Common myeloid progenitor, CD34-positive (primary cell): ENCODE data around the gene KDM2B.
"Not testable (repeated sequence)": the region's sequence is repeated elsewhere in the genome, so short reads cannot be mapped to it uniquely, and the experiment has no call there.

Source experiments
- CTCF ChIA-PET: fragments of 350-600 bp; sonication (Branson Sonifier 250); formaldehyde crosslinking; loops from one replicate; lab custom pipeline; 2021; ENCODE audit warnings: antibody characterized with exemption; lab: Charles Lee
- POLR2A ChIA-PET: fragments of 350-600 bp; sonication (Branson Sonifier 250); formaldehyde crosslinking; loops from one replicate; lab custom pipeline; 2021; ENCODE audit warnings: antibody characterized with exemption; lab: Charles Lee
- DNase-seq, 3 donors: peaks; one replicate each; pipeline versions ENCODE4 v3.0.0 to v3.0.0-alpha.2; 2013
- H3K27ac ChIP-seq, 2 experiments: 1 replicate in 1 of 2; 2 replicates in 1 of 2; pipeline ENCODE4 v1.7.0; 2013; ENCODE audit warnings: inconsistent platforms in 2 of 2, low read length in 2 of 2, mild to moderate bottlenecking in 2 of 2, low read depth in 1 of 2, moderate library complexity in 1 of 2; ENCODE audit not compliant: severe bottlenecking in 2 of 2, insufficient read depth in 1 of 2, poor library complexity in 1 of 2
- H3K27me3 ChIP-seq, 5 experiments: replicated peaks in 2 of 5; 1 replicate in 3 of 5; 2 replicates in 2 of 5; pipeline versions ENCODE4 v1.6.1 to v1.7.0; 2013; ENCODE audit warnings: low read length in 4 of 5, mild to moderate bottlenecking in 2 of 5, moderate library complexity in 2 of 5, inconsistent platforms in 1 of 5; ENCODE audit not compliant: insufficient read depth in 5 of 5, control insufficient read depth in 4 of 5
- H3K36me3 ChIP-seq, 4 experiments: 1 replicate in 2 of 4; 2 replicates in 2 of 4; pipeline versions ENCODE4 v1.6.1 to v1.7.0; 2013; ENCODE audit warnings: low read length in 3 of 4, control low read depth in 1 of 4, mild to moderate bottlenecking in 1 of 4; ENCODE audit not compliant: control insufficient read depth in 4 of 4, insufficient read depth in 4 of 4
- H3K4me1 ChIP-seq, 4 experiments: 1 replicate in 3 of 4; 2 replicates in 1 of 4; pipeline versions ENCODE4 v1.6.1 to v1.7.1; 2013; ENCODE audit warnings: low read length in 3 of 4, mild to moderate bottlenecking in 3 of 4, control low read depth in 1 of 4, inconsistent platforms in 1 of 4, moderate library complexity in 1 of 4; ENCODE audit not compliant: control insufficient read depth in 4 of 4, insufficient read depth in 4 of 4; ENCODE audit errors: control extremely low read depth in 1 of 4
- H3K4me3 ChIP-seq, 7 experiments: 1 replicate in 4 of 7; 2 replicates in 3 of 7; pipeline versions ENCODE4 v1.5.1 to v1.7.0; 2013; ENCODE audit warnings: mild to moderate bottlenecking in 7 of 7, low read length in 6 of 7, moderate library complexity in 6 of 7, inconsistent platforms in 2 of 7, low read depth in 2 of 7, control low read depth in 1 of 7; ENCODE audit not compliant: insufficient read depth in 4 of 7, control insufficient read depth in 1 of 7; ENCODE audit errors: extremely low read depth in 1 of 7
- H3K9me3 ChIP-seq, 5 experiments: 1 replicate in 4 of 5; 2 replicates in 1 of 5; pipeline versions ENCODE4 v1.6.1 to v1.7.1; 2013; ENCODE audit warnings: low read length in 4 of 5, mild to moderate bottlenecking in 2 of 5, inconsistent platforms in 1 of 5, low read depth in 1 of 5, moderate library complexity in 1 of 5; ENCODE audit not compliant: control insufficient read depth in 4 of 5, insufficient read depth in 2 of 5; ENCODE audit errors: control extremely low read depth in 1 of 5
- WGBS: methylation state at CpG from one replicate; pipeline ENCODE4 v1.1.5; 2013; ENCODE audit not compliant: insufficient coverage; 5-methylcytosine and 5-hydroxymethylcytosine counted together

Gene KDM2B

GRCh38 chr12:121484564-121484963 lies 96.3 kb downstream of the KDM2B start:
- H3K4me1 ChIP-seq, H3K4me3 ChIP-seq, H3K9me3 ChIP-seq, H3K27me3 ChIP-seq, H3K27ac ChIP-seq, H3K36me3 ChIP-seq, POLR2A ChIA-PET, CTCF ChIA-PET, DNase-seq: not testable (repeated sequence)
- 100% methylated on average over 1 of the region's 5 CpGs for WGBS

- no peak overlapping the region for H3K4me3 ChIP-seq
- no peaks in the 10 kb centered on the region for H3K9me3 ChIP-seq
- peaks cover 0 to 3% (median 0%) of the 10 kb centered on the region in 4 experiments for H3K4me1 ChIP-seq
- WGBS, result no CpG with 5 or more reads among the region's 4 CpGs
- peaks cover 0 to 7% (median 2%) of the 10 kb centered on the region in 4 experiments for H3K36me3 ChIP-seq
- H3K27ac ChIP-seq, result no peak overlapping the region
- POLR2A ChIA-PET, result no interaction called here
- H3K27me3 ChIP-seq, result no peaks in the 10 kb centered on the region
- CTCF ChIA-PET, result no interaction called here
- no peak for DNase-seq
These were observed 96.9 kb downstream of the KDM2B start for GRCh38 chr12:121483949-121484348.

- Histone ChIP-seq H3K4me3 (no peak overlapping the region), H3K27me3 (no peaks in the 10 kb centered on the region), H3K36me3 (peaks cover 0 to 2% (median under 1%) of the 10 kb centered on the region in 4 experiments), H3K27ac (no peak overlapping the region), H3K4me1 (no peaks in the 10 kb centered on the region), H3K9me3 (no peaks in the 10 kb centered on the region)
- ChIA-PET CTCF (interaction anchor here (0.7 to 5.4 kb wide), 8 partner anchors 8 to 34 kb away, joined by 3 to 44 read pairs (median 4); no protein-coding TSS in a partner anchor), POLR2A (no interaction called here)
- WGBS, result 100% methylated on average over 1 of the region's 3 CpGs
- no peak for DNase-seq
These were observed 104.3 kb downstream of the KDM2B start for GRCh38 chr12:121476477-121476876.

GRCh38 chr12:121475279-121475678 lies 105.5 kb downstream of the KDM2B start:
- H3K27ac ChIP-seq, result no peak overlapping the region
- no peaks in the 10 kb centered on the region for H3K4me1 ChIP-seq
- no peaks in the 10 kb centered on the region for H3K27me3 ChIP-seq
- ChIA-PET POLR2A (no interaction called here), CTCF (interaction anchor here (0.6 to 1.4 kb wide), 4 partner anchors 24 to 208 kb away, joined by 3 read pairs; no protein-coding TSS in a partner anchor)
- H3K36me3 ChIP-seq, result peaks cover 0 to 2% (median under 1%) of the 10 kb centered on the region in 4 experiments
- H3K9me3 ChIP-seq, result no peaks in the 10 kb centered on the region
- 100% methylated on average over 2 of the region's 2 CpGs for WGBS
- no peak overlapping the region for H3K4me3 ChIP-seq
- DNase-seq, result no peak

- Histone ChIP-seq H3K4me3 (no peak overlapping the region), H3K9me3 (no peaks in the 10 kb centered on the region), H3K36me3 (peaks cover 0 to 2% (median 0%) of the 10 kb centered on the region in 4 experiments), H3K27me3 (no peaks in the 10 kb centered on the region), H3K4me1 (peaks cover 0 to 7% (median 6%) of the 10 kb centered on the region in 4 experiments), H3K27ac (no peak overlapping the region)
- POLR2A ChIA-PET, result no interaction called here
- CTCF ChIA-PET, result interaction anchor here (0.6 kb wide), 1 partner anchor 197 kb away, joined by 4 read pairs; the partner anchor contains the start of gene MORN3
- DNase-seq, result no peak
- 92% methylated on average over 3 of the region's 7 CpGs for WGBS
These were observed 108.5 kb downstream of the KDM2B start for GRCh38 chr12:121472150-121472905.

- ChIA-PET POLR2A (no interaction called here), CTCF (interaction anchor here (1.3 kb wide), 1 partner anchor 8 kb away, joined by 4 read pairs; no protein-coding TSS in a partner anchor)
- DNase-seq, result no peak
These were observed 110.1 kb downstream of the KDM2B start for GRCh38 chr12:121470751-121471150.

GRCh38 chr12:121468499-121468801 lies 112.4 kb downstream of the KDM2B start:
- ChIA-PET POLR2A (interaction anchor here (0.6 kb wide), 1 partner anchor 111 kb away, joined by 3 read pairs; no protein-coding TSS in a partner anchor), CTCF (interaction anchor here (0.9 to 1.1 kb wide), 3 partner anchors 8 to 29 kb away, joined by 3 read pairs; no protein-coding TSS in a partner anchor)
- H3K9me3 ChIP-seq, result no peaks in the 10 kb centered on the region
- no peaks in the 10 kb centered on the region for H3K27me3 ChIP-seq
- H3K4me1 ChIP-seq, result peaks cover 8 to 21% (median 19%) of the 10 kb centered on the region in 4 experiments
- no peak overlapping the region for H3K27ac ChIP-seq
- 98% methylated on average over 4 of the region's 4 CpGs for WGBS
- H3K36me3 ChIP-seq, result peaks cover 0 to 11% (median 6%) of the 10 kb centered on the region in 4 experiments
- no peak for DNase-seq
- H3K4me3 ChIP-seq, result no peak overlapping the region

More at GRCh38 chr12:121470751-121471150, 110.1 kb downstream of the KDM2B start:
- WGBS, result 100% methylated on average over 1 of the region's 2 CpGs
- Histone ChIP-seq H3K27ac (no peak overlapping the region), H3K9me3 (no peaks in the 10 kb centered on the region), H3K4me3 (no peak overlapping the region), H3K36me3 (peaks cover 0 to 2% (median 0%) of the 10 kb centered on the region in 4 experiments), H3K27me3 (no peaks in the 10 kb centered on the region), H3K4me1 (peaks cover 4 to 14% (median 13%) of the 10 kb centered on the region in 4 experiments)
